ENCODE measurements around the gene KRT222.

Gene KRT222

GRCh38 chr17:40648384-40648968 is 16.5 kb downstream of the KRT222 start:
- no peak for DNase-seq

- peak; percentile 56 for DNase-seq
Measured at GRCh38 chr17:40647624-40648383, 17.2 kb downstream of the KRT222 start, which contains the start of gene SMARCE1. TSS of gene SMARCE1 (minus strand) at chr17:40647818. CDS start at chr17:40645802, 2,016 bp downstream.

GRCh38 chr17:40646791-40647623 is 18.0 kb downstream of the KRT222 start:
- DNase-seq = peak; percentile 24

- no peak for DNase-seq
Measured at GRCh38 chr17:40645943-40646342, 19.0 kb downstream of the KRT222 start.

GRCh38 chr17:40645291-40645690 is 19.7 kb downstream of the KRT222 start:
- DNase-seq = no peak

GRCh38 chr17:40637931-40638330 is 27.0 kb downstream of the KRT222 start:
- DNase-seq = no peak

GRCh38 chr17:40633871-40634270 is 31.1 kb downstream of the KRT222 start:
- no peak for DNase-seq

GRCh38 chr17:40632216-40632615 is 32.8 kb downstream of the KRT222 start:
- no peak for DNase-seq

GRCh38 chr17:40629842-40630241 is 35.1 kb downstream of the KRT222 start:
- DNase-seq = no peak

GRCh38 chr17:40625311-40625710 is 39.7 kb downstream of the KRT222 start:
- no peak for DNase-seq

- DNase-seq = no peak
Measured at GRCh38 chr17:40623419-40624210, 41.4 kb downstream of the KRT222 start.

- DNase-seq = no peak
Measured at GRCh38 chr17:40622509-40622928, 42.5 kb downstream of the KRT222 start.

- no peak for DNase-seq
Measured at GRCh38 chr17:40621578-40621977, 43.4 kb downstream of the KRT222 start.

- DNase-seq = no peak
Measured at GRCh38 chr17:40621019-40621418, 44.0 kb downstream of the KRT222 start.

GRCh38 chr17:40618754-40619625 is 46.0 kb downstream of the KRT222 start:
- DNase-seq = no peak

GRCh38 chr17:40617678-40618240 is 47.2 kb downstream of the KRT222 start:
- DNase-seq = no peak

- no peak for DNase-seq
Measured at GRCh38 chr17:40616592-40616991, 48.4 kb downstream of the KRT222 start.

- no peak for DNase-seq
Measured at GRCh38 chr17:40615841-40616476, 49.0 kb downstream of the KRT222 start.

- DNase-seq = no peak
Measured at GRCh38 chr17:40615068-40615840, 49.7 kb downstream of the KRT222 start.

Measured in NCI-H1694 (cell line).